ENCODE results near the gene FN1. TPM values are rescaled to one million over a fixed set of nuclear protein-coding genes. Genes with fewer than 3 reads are reported as not detected.

The FN1 gene
- total and polyA plus RNA-seq, 2 donors (not counting 3 experiments of a cell fraction or from before 2014, with no cell fraction given), result 3,221 to 3,740 TPM

GRCh38 chr2:215407061-215407460 lies 28.8 kb downstream of the FN1 start:
- Histone ChIP-seq H3K9ac (replicated peaks; ENCODE audit: extremely low read depth, insufficient read depth, low read length) (no peak overlapping the region), H2AFZ (ENCODE audit: low read depth, low read length) (no peak overlapping the region), H3K4me1 (ENCODE audit: control insufficient read depth, extremely low read depth, insufficient read depth, low read length) (peaks cover 18% of the 10 kb centered on the region), H3K27ac (ENCODE audit: insufficient read depth, low read depth, low read length) (no peak overlapping the region), H3K9me3 (replicated peaks; ENCODE audit: control insufficient read depth, insufficient read depth, low read length) (no peaks in the 10 kb centered on the region), H3K79me2 (ENCODE audit: control insufficient read depth, insufficient read depth, low read length) (peaks cover 16% of the 10 kb centered on the region), H4K20me1 (replicated peaks; ENCODE audit: control insufficient read depth, extremely low read depth, insufficient read depth, low read length) (no peaks in the 10 kb centered on the region), H3K4me2 (ENCODE audit: insufficient read depth, low read length) (no peak overlapping the region), H3K9me1 (replicated peaks; ENCODE audit: control insufficient read depth, extremely low read depth, insufficient read depth, low read length) (no peaks in the 10 kb centered on the region), H3K36me3 (ENCODE audit: control insufficient read depth in 2 of 2, extremely low read depth in 1 of 2, insufficient read depth in 2 of 2, low read length in 2 of 2) (peaks cover 55 to 73% of the 10 kb centered on the region in 2 experiments), H3K27me3 (ENCODE audit: control insufficient read depth in 2 of 2, insufficient read depth in 2 of 2, low read length in 2 of 2) (no peaks in the 10 kb centered on the region), H3K4me3 (replicated peaks in 1 of 3; ENCODE audit: insufficient read depth in 1 of 3, low read depth in 1 of 3, low read length in 3 of 3) (no peak overlapping the region)
- POLR2A ChIA-PET, result no interaction called here
- intact Hi-C loops (cut with micrococcal nuclease) (no loop called here), dilution Hi-C loops (cut with MboI; ENCODE audit: extremely low pct_ligation_motif_present, low sequenced_read_pairs) (no loop called here)
- no peak for FAIRE-seq
- CTCF ChIA-PET, result interaction anchor here (0.6 to 1.0 kb wide), 2 partner anchors 10 to 514 kb away, joined by 3 read pairs; no protein-coding TSS in a partner anchor
- TF ChIP-seq MYC (IDR thresholded peaks at IDR 0.05; ENCODE audit: low read depth, low read length), result no peak
- TF ChIP-seq JUN (IDR thresholded peaks at IDR 0.05; ENCODE audit: borderline replicate concordance, insufficient read depth, insufficient read length, low read depth), result no peak
- no peak for TF ChIP-seq GATA2 (IDR thresholded peaks at IDR 0.05; ENCODE audit: insufficient read depth, insufficient read length, low read depth, low read length)
- no peak for TF ChIP-seq CTCF (IDR thresholded peaks at IDR 0.05; ENCODE audit: extremely low read depth in 1 of 2, insufficient read depth in 1 of 2, low read depth in 1 of 2, low read length in 2 of 2)
- no peak for TF ChIP-seq POLR2AphosphoS5 (IDR thresholded peaks at IDR 0.05; ENCODE audit: insufficient read depth, low read depth, low read length)
- no peak for TF ChIP-seq FOS (IDR thresholded peaks at IDR 0.05; ENCODE audit: borderline replicate concordance, insufficient read depth, low read length)
- TF ChIP-seq EZH2 (IDR thresholded peaks at IDR 0.05; ENCODE audit: borderline replicate concordance, low read depth, low read length, severe bottlenecking), result no peak
- no peak for TF ChIP-seq MAX (IDR thresholded peaks at IDR 0.05; ENCODE audit: insufficient read depth, insufficient read length)
- no peak for TF ChIP-seq POLR2A (IDR thresholded peaks at IDR 0.05; ENCODE audit: low read depth, low read length)
- DNase-seq (ENCODE audit: low read depth, low spot score), result no peak
- no TSS peak for BruUV-seq (replicated peaks)

All from endothelial cell of umbilical vein (primary cell).